ENCODE measurements around the gene HMGN4.

Gene HMGN4

GRCh38 chr6:26553635-26554446 lies 15.7 kb downstream of the HMGN4 start:
- peak; percentile 32 for DNase-seq

- no peak for DNase-seq
These were observed 16.2 kb downstream of the HMGN4 start for GRCh38 chr6:26554447-26554696.

GRCh38 chr6:26554697-26555504 lies 16.7 kb downstream of the HMGN4 start:
- DNase-seq, result no peak

- DNase-seq, result no peak
These were observed 17.5 kb downstream of the HMGN4 start for GRCh38 chr6:26555505-26556262.

GRCh38 chr6:26556263-26557070 lies 18.3 kb downstream of the HMGN4 start:
- no peak for DNase-seq

GRCh38 chr6:26561533-26562466 lies 23.6 kb downstream of the HMGN4 start:
- no peak for DNase-seq

- no peak for DNase-seq
These were observed 25.3 kb downstream of the HMGN4 start for GRCh38 chr6:26563488-26563887.

GRCh38 chr6:26568601-26569432 lies 30.7 kb downstream of the HMGN4 start:
- peak; percentile 84 for DNase-seq

- no peak for DNase-seq
These were observed 31.2 kb downstream of the HMGN4 start for GRCh38 chr6:26569433-26569764.

- DNase-seq, result no peak
These were observed 32.1 kb downstream of the HMGN4 start for GRCh38 chr6:26570027-26570809.

- DNase-seq, result peak; percentile 88
These were observed 33.6 kb downstream of the HMGN4 start for GRCh38 chr6:26571592-26572296.

GRCh38 chr6:26575494-26575939 lies 37.4 kb downstream of the HMGN4 start:
- DNase-seq, result no peak

GRCh38 chr6:26576407-26576843 lies 38.3 kb downstream of the HMGN4 start:
- DNase-seq, result no peak

- no peak for DNase-seq
These were observed 39.0 kb downstream of the HMGN4 start for GRCh38 chr6:26576929-26577719.

- no peak for DNase-seq
These were observed 39.5 kb downstream of the HMGN4 start for GRCh38 chr6:26577720-26578072.

- DNase-seq, result no peak
These were observed 40.1 kb downstream of the HMGN4 start for GRCh38 chr6:26578279-26578678.

- DNase-seq, result no peak
These were observed 40.6 kb downstream of the HMGN4 start for GRCh38 chr6:26578741-26579140.

GRCh38 chr6:26581164-26581915 lies 43.2 kb downstream of the HMGN4 start:
- DNase-seq, result no peak
